Fibroblast of lung (primary cell): ENCODE results near the gene LNX2.

Experiments used
- EZH2 ChIP-seq: IDR thresholded peaks from 2 replicates; pipeline ENCODE4 v1.5.1; 2012; ENCODE audit warnings: low read length, control low read depth, mild to moderate bottlenecking; ENCODE audit errors: missing control alignments
- TF ChIP-seq, protein P1 (sequence below), 2 donors: IDR thresholded peaks in 1 of 2; conservative IDR thresholded peaks in 1 of 2; 1 replicate in 1 of 2; 2 replicates in 1 of 2; pipeline ENCODE4 v1.5.1; 2011 to 2012; ENCODE audit warnings: low read length in 2 of 2, control low read depth in 1 of 2, inconsistent platforms in 1 of 2, low read depth in 1 of 2, mild to moderate bottlenecking in 1 of 2

DNA sequence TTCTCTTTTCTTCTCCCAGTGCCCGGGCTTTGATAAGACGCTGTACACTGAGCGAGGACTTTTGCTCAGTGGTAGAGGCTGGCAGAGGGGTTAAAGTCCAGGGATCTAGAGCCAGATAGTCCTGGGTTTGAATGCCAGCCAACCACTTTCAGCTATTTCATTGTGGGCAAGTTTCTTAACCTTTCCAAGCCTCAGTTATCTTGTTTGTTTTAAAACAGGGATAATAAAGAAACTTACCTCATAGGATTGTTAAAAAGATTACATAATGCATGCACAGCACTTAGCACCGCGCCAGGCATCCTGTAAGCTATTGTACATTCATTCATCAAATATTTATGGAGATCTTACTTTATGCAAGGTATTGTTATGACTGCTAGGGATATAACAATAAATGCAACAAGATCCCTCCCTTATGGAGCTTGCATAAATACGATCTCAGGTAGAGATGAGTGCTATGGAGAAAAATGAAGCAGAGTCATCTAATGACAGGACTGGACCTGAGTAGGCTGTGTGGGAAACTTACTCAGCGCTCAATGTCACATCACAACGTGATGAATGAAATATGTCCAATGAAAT lies 70.8 kb downstream of the LNX2 start:
- TF ChIP-seq, protein P1, sequence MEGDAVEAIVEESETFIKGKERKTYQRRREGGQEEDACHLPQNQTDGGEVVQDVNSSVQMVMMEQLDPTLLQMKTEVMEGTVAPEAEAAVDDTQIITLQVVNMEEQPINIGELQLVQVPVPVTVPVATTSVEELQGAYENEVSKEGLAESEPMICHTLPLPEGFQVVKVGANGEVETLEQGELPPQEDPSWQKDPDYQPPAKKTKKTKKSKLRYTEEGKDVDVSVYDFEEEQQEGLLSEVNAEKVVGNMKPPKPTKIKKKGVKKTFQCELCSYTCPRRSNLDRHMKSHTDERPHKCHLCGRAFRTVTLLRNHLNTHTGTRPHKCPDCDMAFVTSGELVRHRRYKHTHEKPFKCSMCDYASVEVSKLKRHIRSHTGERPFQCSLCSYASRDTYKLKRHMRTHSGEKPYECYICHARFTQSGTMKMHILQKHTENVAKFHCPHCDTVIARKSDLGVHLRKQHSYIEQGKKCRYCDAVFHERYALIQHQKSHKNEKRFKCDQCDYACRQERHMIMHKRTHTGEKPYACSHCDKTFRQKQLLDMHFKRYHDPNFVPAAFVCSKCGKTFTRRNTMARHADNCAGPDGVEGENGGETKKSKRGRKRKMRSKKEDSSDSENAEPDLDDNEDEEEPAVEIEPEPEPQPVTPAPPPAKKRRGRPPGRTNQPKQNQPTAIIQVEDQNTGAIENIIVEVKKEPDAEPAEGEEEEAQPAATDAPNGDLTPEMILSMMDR (conservative IDR thresholded peaks at IDR 0.05 in 1 of 2, IDR thresholded peaks at IDR 0.05 in 1 of 2; ENCODE audit: low read depth in 1 of 2, low read length in 2 of 2) = no peak
- no peak for TF ChIP-seq EZH2
